ENCODE results near the gene PTPRG. TPM values are rescaled to one million over a fixed set of nuclear protein-coding genes. Genes with fewer than 3 reads are reported as not detected.

PTPRG gene
- total and polyA plus RNA-seq, 4 donors = 3.6 to 35.6 (median 8.1) TPM

GRCh38 chr3:61871644-61872043 is 310.3 kb downstream of the PTPRG start:
- TF ChIP-seq NR2F2 (IDR thresholded peaks at IDR 0.05) (no peak), SP1 (IDR thresholded peaks at IDR 0.05) (no peak), RXRA (IDR thresholded peaks at IDR 0.05) (no peak), FOXA2 (IDR thresholded peaks at IDR 0.05) (no peak), RAD21 (IDR thresholded peaks at IDR 0.05) (no peak), ATF3 (IDR thresholded peaks at IDR 0.05) (no peak), HNF4A (conservative IDR thresholded peaks at IDR 0.05) (no peak), HNF4G (IDR thresholded peaks at IDR 0.05) (no peak), GABPA (IDR thresholded peaks at IDR 0.05 in 1 of 2, conservative IDR thresholded peaks at IDR 0.05 in 1 of 2) (no peak), YY1 (IDR thresholded peaks at IDR 0.05) (no peak)
- WGBS = 91% methylated on average over 2 of the region's 2 CpGs
- no peaks in the 10 kb centered on the region for H3K27me3 ChIP-seq (ENCODE audit: control insufficient read depth in 4 of 4, insufficient read depth in 4 of 4, low read length in 3 of 4)

GRCh38 chr3:61872077-61872706 is 310.8 kb downstream of the PTPRG start:
- no peak for TF ChIP-seq MAX (IDR thresholded peaks at IDR 0.05)
- no peak for TF ChIP-seq RAD21 (IDR thresholded peaks at IDR 0.05)
- Histone ChIP-seq H3K36me3 (ENCODE audit: control insufficient read depth in 4 of 4, insufficient read depth in 3 of 4, low read depth in 1 of 4, low read length in 3 of 4) (no peaks in the 10 kb centered on the region), H3K9ac (ENCODE audit: low read depth in 1 of 2, low read length in 2 of 2) (no peak overlapping the region), H3K4me1 (ENCODE audit: control insufficient read depth in 4 of 4, insufficient read depth in 4 of 4, low read length in 3 of 4) (peaks cover 3 to 30% (median 28%) of the 10 kb centered on the region in 4 donors), H3K27me3 (ENCODE audit: control insufficient read depth in 4 of 4, insufficient read depth in 4 of 4, low read length in 3 of 4) (no peaks in the 10 kb centered on the region), H3K9me3 (ENCODE audit: control insufficient read depth in 4 of 4, low read length in 3 of 4) (no peaks in the 10 kb centered on the region), H3K27ac (ENCODE audit: low read depth in 1 of 2, low read length in 2 of 2) (no peak overlapping the region), H3K4me3 (ENCODE audit: low read depth in 1 of 3, low read length in 3 of 3) (no peak overlapping the region)
- no peak for DNase-seq (ENCODE audit: low spot score)
- WGBS = 82% methylated on average over 5 of the region's 5 CpGs

More at GRCh38 chr3:61871644-61872043, 310.3 kb downstream of the PTPRG start:
- H3K36me3 ChIP-seq (ENCODE audit: control insufficient read depth in 4 of 4, insufficient read depth in 3 of 4, low read depth in 1 of 4, low read length in 3 of 4) = no peaks in the 10 kb centered on the region
- H3K4me1 ChIP-seq (ENCODE audit: control insufficient read depth in 4 of 4, insufficient read depth in 4 of 4, low read length in 3 of 4) = peaks cover 3 to 26% (median 24%) of the 10 kb centered on the region in 4 donors
- DNase-seq (ENCODE audit: low spot score) = no peak
- H3K4me3 ChIP-seq (ENCODE audit: low read depth in 1 of 3, low read length in 3 of 3) = no peak overlapping the region
- no peak overlapping the region for H3K27ac ChIP-seq (ENCODE audit: low read depth in 1 of 2, low read length in 2 of 2)
- H3K9ac ChIP-seq (ENCODE audit: low read depth in 1 of 2, low read length in 2 of 2) = no peak overlapping the region
- H3K9me3 ChIP-seq (ENCODE audit: control insufficient read depth in 4 of 4, low read length in 3 of 4) = no peaks in the 10 kb centered on the region

GRCh38 chr3:61875046-61875844 is 313.9 kb downstream of the PTPRG start:
- Histone ChIP-seq H3K27me3 (ENCODE audit: control insufficient read depth in 4 of 4, insufficient read depth in 4 of 4, low read length in 3 of 4) (no peaks in the 10 kb centered on the region), H3K4me3 (ENCODE audit: low read depth in 1 of 3, low read length in 3 of 3) (no peak overlapping the region), H3K36me3 (ENCODE audit: control insufficient read depth in 4 of 4, insufficient read depth in 3 of 4, low read depth in 1 of 4, low read length in 3 of 4) (no peaks in the 10 kb centered on the region), H3K9ac (ENCODE audit: low read depth in 1 of 2, low read length in 2 of 2) (no peak overlapping the region), H3K9me3 (ENCODE audit: control insufficient read depth in 4 of 4, low read length in 3 of 4) (no peaks in the 10 kb centered on the region), H3K4me1 (ENCODE audit: control insufficient read depth in 4 of 4, insufficient read depth in 4 of 4, low read length in 3 of 4) (peaks cover 3 to 41% (median 32%) of the 10 kb centered on the region in 4 donors), H3K27ac (ENCODE audit: low read depth in 1 of 2, low read length in 2 of 2) (no peak overlapping the region)
- DNase-seq (ENCODE audit: low spot score) = no peak
- WGBS = 78% methylated on average over 11 of the region's 11 CpGs
- TF ChIP-seq EGR1 (IDR thresholded peaks at IDR 0.05; ENCODE audit: low read depth in 2 of 2) (no peak), HNF4A (conservative IDR thresholded peaks at IDR 0.05) (no peak), TAF1 (conservative IDR thresholded peaks at IDR 0.05) (no peak), FOXA2 (IDR thresholded peaks at IDR 0.05) (no peak), NR2F2 (IDR thresholded peaks at IDR 0.05) (no peak), FOXA1 (IDR thresholded peaks at IDR 0.05) (no peak), REST (IDR thresholded peaks at IDR 0.05) (no peak), MAX (IDR thresholded peaks at IDR 0.05) (no peak), ZBTB33 (IDR thresholded peaks at IDR 0.05) (no peak), RXRA (IDR thresholded peaks at IDR 0.05) (no peak), YY1 (IDR thresholded peaks at IDR 0.05) (no peak), ATF3 (IDR thresholded peaks at IDR 0.05) (no peak), SP1 (IDR thresholded peaks at IDR 0.05) (no peak), JUND (IDR thresholded peaks at IDR 0.05) (no peak), GABPA (IDR thresholded peaks at IDR 0.05 in 1 of 2, conservative IDR thresholded peaks at IDR 0.05 in 1 of 2) (no peak)

Data from liver (tissue), 9 donors.